ENCODE data around the gene FOXP4. TPM values are rescaled to one million over a fixed set of nuclear protein-coding genes. Genes with fewer than 3 reads are reported as not detected.

Gene FOXP4
- total RNA-seq, 1 donor from 2014 or later: 30.0 TPM

DNA sequence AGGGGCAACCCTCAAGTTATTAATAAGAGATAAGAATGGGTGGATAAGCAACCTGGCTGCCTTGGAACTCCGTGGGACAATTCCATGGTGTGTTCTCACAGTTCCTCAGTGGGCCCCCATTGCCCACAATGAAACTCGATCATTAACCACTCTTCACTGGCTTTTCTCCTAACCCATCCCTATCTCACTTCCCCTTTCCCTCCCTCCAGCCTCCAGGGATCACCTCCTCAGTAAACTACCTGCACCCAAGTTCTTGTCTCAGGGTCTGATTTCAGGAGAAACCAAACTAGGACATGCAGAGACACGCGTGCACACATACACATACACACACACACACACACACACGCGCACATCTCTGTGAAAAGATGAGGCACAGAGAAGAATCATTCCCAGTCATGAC, 37.7 kb upstream of the FOXP4 start:
- intact Hi-C loops (cut with DNase I): no loop called here
- peaks cover 30% of the 10 kb centered on the region for H3K27me3 ChIP-seq (ENCODE audit: low read depth)

DNA sequence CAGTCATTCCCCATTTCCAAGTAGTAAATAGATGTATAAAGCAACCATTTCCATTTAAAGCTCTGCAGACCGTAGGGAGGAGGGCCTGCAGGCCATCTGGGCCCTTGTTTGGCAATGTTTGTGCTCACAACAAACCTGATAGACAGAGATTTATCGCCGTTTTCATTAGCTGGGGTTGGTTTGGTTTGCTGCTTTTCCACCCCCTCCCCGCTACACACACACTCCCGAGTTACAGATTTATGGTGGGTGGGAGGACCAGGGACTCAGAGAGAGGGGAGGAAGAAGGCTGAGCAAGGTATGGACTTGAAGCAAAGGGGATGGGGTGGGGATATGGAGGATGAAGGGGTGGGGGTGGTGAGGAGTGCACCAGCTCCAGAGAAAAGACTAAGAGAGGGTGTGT, 36.6 kb upstream of the FOXP4 start:
- H3K27ac ChIP-seq: no peak overlapping the region
- no peak overlapping the region for H3K4me3 ChIP-seq
- ATAC-seq (no peak), DNase-seq (no peak)
- peaks cover 17% of the 10 kb centered on the region for H3K4me1 ChIP-seq
- intact Hi-C loops (cut with DNase I): no loop called here
- H3K27me3 ChIP-seq (ENCODE audit: low read depth): peaks cover 21% of the 10 kb centered on the region
- H3K9me3 ChIP-seq: no peaks in the 10 kb centered on the region
- TF ChIP-seq, protein P1, sequence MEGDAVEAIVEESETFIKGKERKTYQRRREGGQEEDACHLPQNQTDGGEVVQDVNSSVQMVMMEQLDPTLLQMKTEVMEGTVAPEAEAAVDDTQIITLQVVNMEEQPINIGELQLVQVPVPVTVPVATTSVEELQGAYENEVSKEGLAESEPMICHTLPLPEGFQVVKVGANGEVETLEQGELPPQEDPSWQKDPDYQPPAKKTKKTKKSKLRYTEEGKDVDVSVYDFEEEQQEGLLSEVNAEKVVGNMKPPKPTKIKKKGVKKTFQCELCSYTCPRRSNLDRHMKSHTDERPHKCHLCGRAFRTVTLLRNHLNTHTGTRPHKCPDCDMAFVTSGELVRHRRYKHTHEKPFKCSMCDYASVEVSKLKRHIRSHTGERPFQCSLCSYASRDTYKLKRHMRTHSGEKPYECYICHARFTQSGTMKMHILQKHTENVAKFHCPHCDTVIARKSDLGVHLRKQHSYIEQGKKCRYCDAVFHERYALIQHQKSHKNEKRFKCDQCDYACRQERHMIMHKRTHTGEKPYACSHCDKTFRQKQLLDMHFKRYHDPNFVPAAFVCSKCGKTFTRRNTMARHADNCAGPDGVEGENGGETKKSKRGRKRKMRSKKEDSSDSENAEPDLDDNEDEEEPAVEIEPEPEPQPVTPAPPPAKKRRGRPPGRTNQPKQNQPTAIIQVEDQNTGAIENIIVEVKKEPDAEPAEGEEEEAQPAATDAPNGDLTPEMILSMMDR (IDR thresholded peaks at IDR 0.05): no peak
- H3K36me3 ChIP-seq: no peaks in the 10 kb centered on the region

More for the DNA sequence above, 37.7 kb upstream of the FOXP4 start:
- H3K9me3 ChIP-seq: no peaks in the 10 kb centered on the region
- DNase-seq (no peak), ATAC-seq (no peak)
- no peak overlapping the region for H3K4me3 ChIP-seq
- TF ChIP-seq, protein P1 (IDR thresholded peaks at IDR 0.05): no peak
- no peaks in the 10 kb centered on the region for H3K36me3 ChIP-seq
- H3K27ac ChIP-seq: no peak overlapping the region
- peaks cover 25% of the 10 kb centered on the region for H3K4me1 ChIP-seq

DNA sequence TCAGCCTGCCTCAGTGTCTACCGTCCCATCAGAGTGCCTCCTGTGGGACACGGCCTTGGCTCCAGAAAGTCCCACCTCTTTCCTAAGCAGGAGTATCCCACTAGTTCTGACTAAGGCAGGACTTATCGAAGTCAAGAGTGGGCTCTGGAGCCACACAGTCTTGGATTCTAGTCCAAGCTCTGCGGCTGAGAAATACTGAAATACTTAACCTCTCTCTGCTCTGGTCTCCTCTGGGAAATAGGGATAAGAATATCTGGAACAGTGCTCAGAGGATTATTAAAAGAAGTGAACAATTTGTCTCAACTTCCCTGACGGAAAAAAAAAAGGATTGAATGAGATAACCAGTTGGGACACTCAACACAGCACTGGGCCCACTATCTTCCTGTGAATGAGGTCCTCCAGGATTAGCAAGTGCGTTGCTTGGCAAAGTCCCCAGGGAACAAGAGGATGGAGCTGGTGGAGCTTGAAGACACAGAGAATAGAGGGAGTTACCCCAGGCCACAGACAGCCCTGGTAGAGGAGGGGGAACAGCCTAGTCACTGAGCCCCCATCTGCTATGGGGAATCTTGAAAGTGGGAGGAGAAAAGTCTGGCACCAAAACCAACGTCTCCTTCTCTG, 34.6 kb upstream of the FOXP4 start:
- ATAC-seq: no peak
- intact Hi-C loops (cut with DNase I): no loop called here
- Histone ChIP-seq H3K9me3 (no peaks in the 10 kb centered on the region), H3K4me1 (no peaks in the 10 kb centered on the region), H3K36me3 (no peaks in the 10 kb centered on the region), H3K4me3 (no peak overlapping the region), H3K27ac (no peak overlapping the region), H3K27me3 (ENCODE audit: low read depth) (peaks cover 8% of the 10 kb centered on the region)
- DNase-seq: no peak
- TF ChIP-seq, protein P1 (IDR thresholded peaks at IDR 0.05): no peak

DNA sequence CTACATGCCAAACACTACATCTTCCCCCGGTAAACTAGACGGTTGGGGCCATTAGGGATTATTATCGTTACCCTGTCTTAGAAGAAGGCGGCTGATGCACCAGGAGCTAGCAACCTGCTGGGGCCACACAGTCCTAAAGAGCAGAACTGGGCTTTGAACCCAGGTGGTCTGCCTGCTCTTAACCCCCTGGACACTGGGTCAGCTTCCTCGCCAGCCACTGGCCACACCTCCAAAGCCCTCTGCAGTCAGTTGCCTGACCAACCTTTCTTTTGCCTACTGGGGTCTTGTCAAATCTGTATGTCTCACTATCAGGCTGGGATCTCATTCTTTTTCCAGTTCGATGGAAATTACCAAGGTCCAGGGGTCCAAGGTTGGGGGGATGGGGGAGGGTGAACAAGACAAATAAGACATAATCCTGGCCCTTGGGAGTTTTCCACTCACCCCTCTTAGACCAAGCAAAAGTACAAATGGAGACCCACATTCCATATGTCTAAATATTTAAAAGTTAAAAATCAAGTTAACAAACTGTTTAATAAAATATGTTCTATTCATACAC, 34.0 kb upstream of the FOXP4 start:
- no peaks in the 10 kb centered on the region for H3K36me3 ChIP-seq
- H3K9me3 ChIP-seq: no peaks in the 10 kb centered on the region
- ATAC-seq (no peak), DNase-seq (no peak)
- TF ChIP-seq, protein P1 (IDR thresholded peaks at IDR 0.05): no peak
- no peak overlapping the region for H3K27ac ChIP-seq
- intact Hi-C loops (cut with DNase I): no loop called here
- peaks cover 6% of the 10 kb centered on the region for H3K27me3 ChIP-seq (ENCODE audit: low read depth)
- no peak overlapping the region for H3K4me3 ChIP-seq
- no peaks in the 10 kb centered on the region for H3K4me1 ChIP-seq

DNA sequence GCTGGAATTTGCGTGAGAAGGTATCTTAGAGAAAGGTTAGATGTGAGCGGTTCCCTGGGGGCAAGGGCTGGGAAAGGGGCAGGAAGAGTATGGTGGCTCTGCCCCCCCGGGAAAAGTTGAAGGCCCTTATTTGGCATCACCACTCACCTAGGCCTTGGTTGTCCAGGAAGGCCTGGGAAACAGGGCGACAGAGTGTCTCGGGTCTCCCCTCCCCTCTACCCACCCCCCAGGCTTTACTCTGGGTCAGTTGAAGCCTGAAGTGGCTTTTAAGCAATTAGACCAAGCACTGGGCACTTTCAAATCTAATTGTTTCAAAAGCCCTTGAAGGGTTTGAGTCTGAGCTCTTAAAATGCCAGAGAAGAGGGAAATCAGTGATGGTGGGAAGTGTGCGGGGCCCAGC, 30.2 kb upstream of the FOXP4 start:
- no peak overlapping the region for H3K27ac ChIP-seq
- intact Hi-C loops (cut with DNase I): no loop called here
- no peak for DNase-seq
- H3K4me3 ChIP-seq: no peak overlapping the region
- peaks cover under 1% of the 10 kb centered on the region for H3K27me3 ChIP-seq (ENCODE audit: low read depth)
- H3K9me3 ChIP-seq: no peaks in the 10 kb centered on the region
- ATAC-seq: peak; percentile 22 to 66
- H3K4me1 ChIP-seq: peaks cover 9% of the 10 kb centered on the region
- TF ChIP-seq, protein P1 (IDR thresholded peaks at IDR 0.05): no peak
- H3K36me3 ChIP-seq: no peaks in the 10 kb centered on the region

Measured in lower lobe of right lung (tissue), 2 donors.